B cell (primary cell): ENCODE data around the gene IL34. TPM values are rescaled to one million over a fixed set of nuclear protein-coding genes. Genes with fewer than 3 reads are reported as not detected.

ENCODE experiments used
- ATAC-seq: fragments of 200-7000 bp; cut with Tn5 transposase; one replicate; pipeline ENCODE4 v1.10.0; 2021; ENCODE audit warnings: low read depth, mild to moderate bottlenecking, moderate number of reproducible peaks, moderate library complexity
- CTCF ChIA-PET: fragments of 350-600 bp; sonication (Branson Sonifier 250); formaldehyde crosslinking; loops from one replicate; lab custom pipeline; 2021; ENCODE audit warnings: antibody characterized with exemption, inconsistent platforms; lab: Charles Lee
- POLR2A ChIA-PET: fragments of 350-600 bp; sonication (Branson Sonifier 250); formaldehyde crosslinking; loops from one replicate; lab custom pipeline; 2021; ENCODE audit warnings: antibody characterized with exemption; lab: Charles Lee
- DNase-seq: peaks from one replicate; pipeline ENCODE4 v3.0.0; 2013
- H2AFZ ChIP-seq: 2 replicates; pipeline ENCODE4 v1.6.1; 2012; ENCODE audit warnings: mild to moderate bottlenecking, low read depth, low read length; ENCODE audit not compliant: insufficient read depth, poor library complexity, severe bottlenecking
- H3K27ac ChIP-seq, 2 donors: 1 replicate in 1 of 2; 2 replicates in 1 of 2; pipeline ENCODE4 v1.5.1; 2012 to 2013; ENCODE audit warnings: low read length in 2 of 2, mild to moderate bottlenecking in 2 of 2, moderate library complexity in 1 of 2
- H3K27me3 ChIP-seq, 4 experiments: fragments of 200-600 bp in 1 of 4; sonication (generic) in 1 of 4; replicated peaks in 1 of 4; 1 replicate in 2 of 4; 2 replicates in 2 of 4; pipeline versions ENCODE4 v1.6.1 to v1.7.0; 2013 to 2016; ENCODE audit warnings: low read length in 3 of 4, mild to moderate bottlenecking in 2 of 4, mixed read lengths in 1 of 4, moderate library complexity in 1 of 4; ENCODE audit not compliant: insufficient read depth in 4 of 4, control insufficient read depth in 3 of 4; ENCODE audit errors: control extremely low read depth in 1 of 4
- H3K36me3 ChIP-seq, 2 experiments: replicated peaks in 1 of 2; 1 replicate in 1 of 2; 2 replicates in 1 of 2; pipeline versions ENCODE4 v1.6.1 to v1.7.1; 2013; ENCODE audit warnings: low read length in 1 of 2; ENCODE audit not compliant: insufficient read depth in 2 of 2, control insufficient read depth in 1 of 2; ENCODE audit errors: control extremely low read depth in 1 of 2, extremely low read depth in 1 of 2
- H3K4me1 ChIP-seq, 2 donors: fragments of 200-600 bp in 1 of 2; sonication (generic) in 1 of 2; 1 replicate in 1 of 2; 2 replicates in 1 of 2; pipeline versions ENCODE4 v1.5.1 to v1.6.1; 2013 to 2017; ENCODE audit warnings: low read length in 2 of 2; ENCODE audit not compliant: control insufficient read depth in 2 of 2, insufficient read depth in 2 of 2
- H3K4me2 ChIP-seq: replicated peaks from 2 replicates; pipeline ENCODE3; 2012; ENCODE audit warnings: mild to moderate bottlenecking, low read depth, low read length; ENCODE audit not compliant: poor library complexity, severe bottlenecking
- H3K4me3 ChIP-seq, 5 experiments: fragments of 200-600 bp in 1 of 5; sonication (generic) in 1 of 5; 1 replicate in 3 of 5; 2 replicates in 2 of 5; pipeline versions ENCODE4 v1.5.1 to v1.7.0; 2011 to 2016; ENCODE audit warnings: low read length in 4 of 5, mild to moderate bottlenecking in 4 of 5, low read depth in 2 of 5, control low read depth in 1 of 5, moderate library complexity in 1 of 5; ENCODE audit not compliant: insufficient read depth in 1 of 5; ENCODE audit errors: control extremely low read depth in 1 of 5, extremely low read depth in 1 of 5
- H3K79me2 ChIP-seq: fragments of 200-600 bp; sonication (generic); one replicate; pipeline ENCODE4 v1.6.0; 2016; ENCODE audit warnings: low read length; ENCODE audit not compliant: control insufficient read depth, insufficient read depth
- H3K9ac ChIP-seq: fragments of 200-600 bp; sonication (generic); 2 replicates; pipeline ENCODE4 v1.6.1; 2017; ENCODE audit warnings: mild to moderate bottlenecking, low read length, moderate library complexity
- H3K9me3 ChIP-seq, 3 donors: one replicate each; pipeline versions ENCODE4 v1.6.1 to v1.7.1; 2013; ENCODE audit warnings: low read length in 2 of 3; ENCODE audit not compliant: control insufficient read depth in 2 of 3, insufficient read depth in 1 of 3; ENCODE audit errors: control extremely low read depth in 1 of 3
- H4K20me1 ChIP-seq: 2 replicates; pipeline ENCODE4 v1.6.0; 2012; ENCODE audit warnings: mild to moderate bottlenecking, low read length; ENCODE audit not compliant: insufficient read depth, control insufficient read depth, poor library complexity, severe bottlenecking
- H3K27ac Mint-ChIP-seq: one replicate; pipeline ENCODE4 v1.8.0; 2021; ENCODE audit warnings: mixed read lengths
- H3K27me3 Mint-ChIP-seq: one replicate; pipeline ENCODE4 v1.8.0; 2021; ENCODE audit warnings: mixed read lengths
- H3K4me1 Mint-ChIP-seq: one replicate; pipeline ENCODE4 v1.8.0; 2021; ENCODE audit warnings: mixed read lengths
- H3K4me3 Mint-ChIP-seq: one replicate; pipeline ENCODE4 v1.8.0; 2021; ENCODE audit warnings: mixed read lengths
- H3K9me3 Mint-ChIP-seq: one replicate; pipeline ENCODE4 v1.8.0; 2022; ENCODE audit warnings: mixed read lengths; ENCODE audit not compliant: insufficient read depth
- EZH2 ChIP-seq: IDR thresholded peaks from 2 replicates; pipeline ENCODE4 v1.6.1; 2012; ENCODE audit warnings: borderline replicate concordance, low read depth, mild to moderate bottlenecking, moderate library complexity, low read length; ENCODE audit not compliant: insufficient read depth, poor library complexity, severe bottlenecking
- WGBS: methylation state at CpG from one replicate; pipeline ENCODE4 v1.1.5; 2013; ENCODE audit warnings: missing lambda C conversion rate; ENCODE audit not compliant: insufficient coverage; 5-methylcytosine and 5-hydroxymethylcytosine counted together
- intact Hi-C: fragments of 100-400 bp; cut with micrococcal nuclease; formaldehyde crosslinking; loops from one replicate; pipeline ENCODE4 v1.10.0; 2022
- polyA plus RNA-seq: library from polyadenylated mRNA; depleted of rRNA; stranded (reverse); fragments of >200 nt; gene quantifications from 2 replicates; pipeline ENCODE4 v1.2.3, GENCODE V29; 2012
- total RNA-seq, 2 donors: library from RNA; stranded (reverse); fragments of 120-200 nt in 1 of 2; gene quantifications; 1 replicate in 1 of 2; 2 replicates in 1 of 2; pipeline versions ENCODE4 v1.2.3 to v1.2.4, GENCODE V29; 2013 to 2022
- TF ChIP-seq, protein P1 (sequence below): fragments of 200-600 bp; IDR thresholded peaks from one replicate; pipeline ENCODE4 v1.8.0; 2022; ENCODE audit warnings: antibody characterized with exemption, mild to moderate bottlenecking

Gene IL34
- total and polyA plus RNA-seq, 2 donors (not counting 1 experiment from before 2014, with no cell fraction given), result 0.09 TPM; not detected in 1

- H3K4me3 Mint-ChIP-seq, result no peak overlapping the region
- H3K4me2 ChIP-seq, result no peak overlapping the region
- intact Hi-C loops, result no loop called here
These were observed 37.0 kb downstream of the IL34 start for GRCh38 chr16:70683146-70683944.

More at GRCh38 chr16:70683146-70683944, 37.0 kb downstream of the IL34 start:
- ATAC-seq (no peak), DNase-seq (no peak)
- H3K27me3 Mint-ChIP-seq, result peaks cover 9% of the 10 kb centered on the region
- Histone ChIP-seq H3K36me3 (no peaks in the 10 kb centered on the region), H3K79me2 (no peaks in the 10 kb centered on the region), H2AFZ (no peak overlapping the region), H4K20me1 (no peaks in the 10 kb centered on the region), H3K9ac (no peak overlapping the region), H3K4me3 (no peak overlapping the region), H3K27ac (no peak overlapping the region), H3K9me3 (no peaks in the 10 kb centered on the region), H3K4me1 (peaks cover 0 to 4% of the 10 kb centered on the region in 2 donors), H3K27me3 (peaks cover 0 to 25% (median 3%) of the 10 kb centered on the region in 4 experiments)
- POLR2A ChIA-PET, result no interaction called here
- CTCF ChIA-PET, result no interaction called here
- TF ChIP-seq EZH2, result no peak
- TF ChIP-seq, protein P1, sequence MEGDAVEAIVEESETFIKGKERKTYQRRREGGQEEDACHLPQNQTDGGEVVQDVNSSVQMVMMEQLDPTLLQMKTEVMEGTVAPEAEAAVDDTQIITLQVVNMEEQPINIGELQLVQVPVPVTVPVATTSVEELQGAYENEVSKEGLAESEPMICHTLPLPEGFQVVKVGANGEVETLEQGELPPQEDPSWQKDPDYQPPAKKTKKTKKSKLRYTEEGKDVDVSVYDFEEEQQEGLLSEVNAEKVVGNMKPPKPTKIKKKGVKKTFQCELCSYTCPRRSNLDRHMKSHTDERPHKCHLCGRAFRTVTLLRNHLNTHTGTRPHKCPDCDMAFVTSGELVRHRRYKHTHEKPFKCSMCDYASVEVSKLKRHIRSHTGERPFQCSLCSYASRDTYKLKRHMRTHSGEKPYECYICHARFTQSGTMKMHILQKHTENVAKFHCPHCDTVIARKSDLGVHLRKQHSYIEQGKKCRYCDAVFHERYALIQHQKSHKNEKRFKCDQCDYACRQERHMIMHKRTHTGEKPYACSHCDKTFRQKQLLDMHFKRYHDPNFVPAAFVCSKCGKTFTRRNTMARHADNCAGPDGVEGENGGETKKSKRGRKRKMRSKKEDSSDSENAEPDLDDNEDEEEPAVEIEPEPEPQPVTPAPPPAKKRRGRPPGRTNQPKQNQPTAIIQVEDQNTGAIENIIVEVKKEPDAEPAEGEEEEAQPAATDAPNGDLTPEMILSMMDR, result no peak
- H3K9me3 Mint-ChIP-seq, result no peaks in the 10 kb centered on the region
- 93% methylated on average over 13 of the region's 13 CpGs for WGBS
- peaks cover 9% of the 10 kb centered on the region for H3K4me1 Mint-ChIP-seq
- no peak overlapping the region for H3K27ac Mint-ChIP-seq
